Measurements from ENCODE around the gene DNAH14. TPM values are rescaled to one million over a fixed set of nuclear protein-coding genes. Genes with fewer than 3 reads are reported as not detected.

Gene DNAH14
- total and polyA plus RNA-seq, 2 experiments from 2014 or later, result 55.3 to 80.2 TPM

- no peaks in the 10 kb centered on the region for H3K4me1 Mint-ChIP-seq
- no peaks in the 10 kb centered on the region for H3K27me3 Mint-ChIP-seq (ENCODE audit: insufficient read depth, low read depth, poor library complexity)
- H3K27ac Mint-ChIP-seq, result no peak overlapping the region
- Histone ChIP-seq H2AFZ (no peak overlapping the region), H3K4me2 (no peak overlapping the region), H3F3A (replicated peaks; ENCODE audit: low read depth) (no peaks in the 10 kb centered on the region), H3K27me3 (ENCODE audit: insufficient read depth) (no peaks in the 10 kb centered on the region), H3K36me3 (ENCODE audit: insufficient read depth) (peaks cover 6% of the 10 kb centered on the region; the same call in 1 of the 2 replicates), H4K20me1 (replicated peaks; ENCODE audit: insufficient read depth) (no peaks in the 10 kb centered on the region), H3K9me2 (ENCODE audit: insufficient read depth) (no peaks in the 10 kb centered on the region; the same call in 1 of the 2 replicates), H3K4me1 (ENCODE audit: insufficient read depth) (no peaks in the 10 kb centered on the region), H3K79me2 (replicated peaks; ENCODE audit: insufficient read depth) (no peaks in the 10 kb centered on the region), H3K27ac (ENCODE audit: low read depth) (no peak overlapping the region), H3K4me3 (no peak overlapping the region)
- DNase-seq (ENCODE audit: low spot score) (peak; percentile 5), ATAC-seq (no peak)
- no peak overlapping the region for H3K4me3 Mint-ChIP-seq
- H3K36me3 Mint-ChIP-seq (ENCODE audit: low read depth), result peaks cover 21% of the 10 kb centered on the region
- TF ChIP-seq CTCF (conservative IDR thresholded peaks at IDR 0.05; ENCODE audit: low read depth in 2 of 2) (no peak), EZH2phosphoT487 (IDR thresholded peaks at IDR 0.05; ENCODE audit: unreplicated experiment) (no peak), ETS1 (IDR thresholded peaks at IDR 0.05) (no peak), REST (IDR thresholded peaks at IDR 0.05; ENCODE audit: unreplicated experiment) (no peak), ZNF114 (CRISPR knock-in tag; IDR thresholded peaks at IDR 0.05) (no peak), JUNB (IDR thresholded peaks at IDR 0.05; ENCODE audit: unreplicated experiment) (no peak), CREB1 (CRISPR knock-in tag; IDR thresholded peaks at IDR 0.05; ENCODE audit: low read depth) (no peak), ZNF462 (CRISPR knock-in tag; IDR thresholded peaks at IDR 0.05) (no peak)
- H3K9me3 Mint-ChIP-seq, result peaks cover 41% of the 10 kb centered on the region
Measured at GRCh38 chr1:224914292-224914900, 15.1 kb upstream of the DNAH14 start.

Data from GM23338 (cell line).